ENCODE data around the gene SPAG5. TPM values are rescaled to one million over a fixed set of nuclear protein-coding genes. Genes with fewer than 3 reads are reported as not detected.

Gene SPAG5
- total RNA-seq, 4 donors from 2014 or later = 1.1 to 9.0 (median 4.7) TPM

DNA sequence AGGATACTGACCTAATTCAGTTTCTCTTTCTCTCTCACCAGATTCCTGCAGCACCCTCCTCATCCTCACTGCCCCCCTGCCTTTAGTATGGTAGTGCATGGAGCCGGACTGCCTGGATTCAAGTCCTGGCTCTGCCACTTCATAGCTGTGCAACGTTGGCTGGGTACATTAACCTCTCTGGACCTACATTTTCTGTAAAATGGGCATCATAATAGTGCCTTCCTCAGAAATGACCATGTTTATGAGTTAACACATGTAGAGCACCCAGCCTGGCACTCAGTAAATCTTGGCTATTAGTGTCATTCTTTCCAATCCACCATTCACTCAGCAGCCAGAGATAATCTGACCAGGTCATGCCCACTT, 53.7 kb downstream of the SPAG5 start:
- TF ChIP-seq, protein P1, sequence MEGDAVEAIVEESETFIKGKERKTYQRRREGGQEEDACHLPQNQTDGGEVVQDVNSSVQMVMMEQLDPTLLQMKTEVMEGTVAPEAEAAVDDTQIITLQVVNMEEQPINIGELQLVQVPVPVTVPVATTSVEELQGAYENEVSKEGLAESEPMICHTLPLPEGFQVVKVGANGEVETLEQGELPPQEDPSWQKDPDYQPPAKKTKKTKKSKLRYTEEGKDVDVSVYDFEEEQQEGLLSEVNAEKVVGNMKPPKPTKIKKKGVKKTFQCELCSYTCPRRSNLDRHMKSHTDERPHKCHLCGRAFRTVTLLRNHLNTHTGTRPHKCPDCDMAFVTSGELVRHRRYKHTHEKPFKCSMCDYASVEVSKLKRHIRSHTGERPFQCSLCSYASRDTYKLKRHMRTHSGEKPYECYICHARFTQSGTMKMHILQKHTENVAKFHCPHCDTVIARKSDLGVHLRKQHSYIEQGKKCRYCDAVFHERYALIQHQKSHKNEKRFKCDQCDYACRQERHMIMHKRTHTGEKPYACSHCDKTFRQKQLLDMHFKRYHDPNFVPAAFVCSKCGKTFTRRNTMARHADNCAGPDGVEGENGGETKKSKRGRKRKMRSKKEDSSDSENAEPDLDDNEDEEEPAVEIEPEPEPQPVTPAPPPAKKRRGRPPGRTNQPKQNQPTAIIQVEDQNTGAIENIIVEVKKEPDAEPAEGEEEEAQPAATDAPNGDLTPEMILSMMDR (IDR thresholded peaks at IDR 0.05; ENCODE audit: low read depth) = no peak

DNA sequence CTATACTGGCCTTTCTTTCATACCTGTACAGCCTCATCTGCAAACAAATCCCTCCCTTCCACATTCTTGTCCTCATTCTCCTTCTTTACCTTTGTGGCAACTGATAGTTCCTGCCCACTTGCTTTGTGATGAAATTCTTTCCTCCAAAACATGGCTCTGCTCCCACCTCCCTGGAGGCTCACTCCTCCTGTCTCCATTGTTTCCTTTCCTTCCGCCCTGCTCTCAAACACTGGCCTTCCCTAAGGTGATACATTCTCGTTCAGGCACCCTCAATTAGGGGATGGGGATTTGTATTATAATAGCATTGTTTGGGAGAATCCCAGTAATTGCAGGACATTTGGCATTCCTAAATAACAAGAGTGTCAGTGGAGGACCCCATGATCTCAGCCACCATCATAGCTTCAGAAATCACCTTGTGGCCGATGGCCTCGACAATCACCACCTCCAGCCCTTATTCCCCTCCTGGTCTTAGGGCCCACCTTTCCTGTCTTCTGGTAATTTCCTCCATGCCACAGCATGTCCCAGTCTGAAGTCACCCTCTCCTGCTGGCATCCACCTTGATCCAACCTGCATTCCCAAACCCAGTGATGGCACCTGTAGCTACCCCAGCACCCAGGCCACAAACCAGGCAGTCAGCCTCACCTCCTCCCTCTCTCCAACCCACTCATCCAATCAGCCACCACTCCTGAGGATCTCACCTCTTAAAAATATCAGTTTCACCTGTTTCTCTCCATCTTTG, 54.3 kb downstream of the SPAG5 start:
- TF ChIP-seq, protein P1 (IDR thresholded peaks at IDR 0.05; ENCODE audit: low read depth) = no peak

DNA sequence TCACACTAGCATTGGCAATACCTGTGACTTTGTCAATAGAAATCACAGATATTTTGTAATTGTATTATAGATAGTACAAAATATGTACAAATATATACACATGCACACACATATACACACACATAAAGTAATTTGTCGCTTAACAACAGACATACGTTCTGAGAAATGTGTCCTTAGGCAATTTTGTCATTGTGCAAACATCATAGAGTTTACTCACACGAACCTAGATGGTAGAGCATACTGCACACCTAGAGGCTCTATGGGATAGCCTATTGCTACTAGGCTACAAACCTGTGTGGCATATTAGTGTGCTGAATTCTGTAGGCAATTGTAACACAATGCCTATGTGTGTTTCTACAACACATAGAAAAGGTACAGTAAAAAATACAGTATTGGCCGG, 57.4 kb downstream of the SPAG5 start:
- TF ChIP-seq, protein P1 (IDR thresholded peaks at IDR 0.05; ENCODE audit: low read depth) = no peak

DNA sequence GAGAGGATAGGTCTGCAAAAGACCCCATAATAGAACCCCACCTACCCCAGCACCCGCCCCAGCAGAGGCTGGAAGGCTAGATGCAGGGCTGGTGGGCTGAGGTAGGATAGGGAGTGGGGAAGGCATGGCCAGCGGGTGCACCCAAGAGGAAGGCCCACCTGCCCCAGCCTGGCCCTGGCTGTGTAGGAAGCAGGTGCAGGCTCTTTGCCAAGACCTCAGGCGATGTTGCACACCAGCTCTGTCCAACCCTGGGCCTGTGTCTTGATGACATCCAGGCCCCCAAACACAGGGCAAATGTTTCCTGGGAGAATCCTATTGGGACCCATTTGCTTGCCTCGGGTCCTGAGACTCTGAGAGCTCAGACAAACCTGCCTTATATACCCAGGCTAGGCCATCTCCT, 58.6 kb downstream of the SPAG5 start:
- TF ChIP-seq, protein P1 (IDR thresholded peaks at IDR 0.05; ENCODE audit: low read depth) = no peak

DNA sequence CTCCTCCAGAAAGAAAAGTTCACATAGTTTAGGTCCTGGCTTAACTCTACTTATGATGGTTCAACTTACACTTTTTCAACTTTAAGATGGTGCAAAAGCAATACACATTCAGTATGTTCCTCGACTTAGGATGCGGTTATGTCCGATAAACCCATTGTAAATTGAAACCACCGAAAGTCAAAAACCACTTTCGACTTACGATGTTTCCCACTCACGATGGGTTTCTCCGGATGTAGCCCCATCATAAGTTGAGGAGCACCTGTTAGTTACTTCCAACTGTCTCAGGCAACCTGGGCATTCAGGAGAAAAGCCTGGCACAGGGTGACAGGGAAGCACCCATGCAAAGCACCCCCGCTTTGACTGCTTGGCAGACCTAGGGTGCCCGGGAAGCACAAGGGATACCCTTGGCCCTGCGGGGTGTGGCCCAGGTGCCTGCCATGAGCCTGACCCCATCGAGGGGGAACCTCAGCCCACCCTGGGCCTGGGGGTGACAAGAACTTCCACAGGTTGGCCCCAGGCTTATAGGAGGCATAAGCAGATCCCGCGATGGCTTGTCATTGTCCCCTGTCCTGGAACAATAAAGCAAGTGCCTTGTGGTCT, 60.4 kb downstream of the SPAG5 start:
- TF ChIP-seq, protein P1 (IDR thresholded peaks at IDR 0.05; ENCODE audit: low read depth) = no peak

DNA sequence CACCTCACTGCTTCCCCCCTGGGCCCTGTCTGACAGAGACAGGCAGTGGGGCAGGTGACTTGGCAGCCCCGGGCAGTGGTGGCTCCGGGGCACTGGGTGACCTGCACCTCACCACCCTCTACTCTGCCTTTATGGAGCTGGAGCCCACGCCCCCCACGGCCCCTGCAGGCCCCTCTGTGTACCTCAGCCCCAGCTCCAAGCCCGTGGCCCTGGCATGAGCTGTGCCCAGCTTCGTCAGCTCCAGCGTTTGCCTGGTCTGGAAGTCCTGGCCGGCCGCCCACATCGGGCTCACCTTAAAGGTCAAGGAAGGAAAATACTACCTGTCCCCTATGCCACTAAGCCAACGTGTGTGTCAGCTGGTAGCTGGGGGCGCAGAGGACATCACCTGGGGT, 61.6 kb downstream of the SPAG5 start:
- TF ChIP-seq, protein P1 (IDR thresholded peaks at IDR 0.05; ENCODE audit: low read depth) = no peak

DNA sequence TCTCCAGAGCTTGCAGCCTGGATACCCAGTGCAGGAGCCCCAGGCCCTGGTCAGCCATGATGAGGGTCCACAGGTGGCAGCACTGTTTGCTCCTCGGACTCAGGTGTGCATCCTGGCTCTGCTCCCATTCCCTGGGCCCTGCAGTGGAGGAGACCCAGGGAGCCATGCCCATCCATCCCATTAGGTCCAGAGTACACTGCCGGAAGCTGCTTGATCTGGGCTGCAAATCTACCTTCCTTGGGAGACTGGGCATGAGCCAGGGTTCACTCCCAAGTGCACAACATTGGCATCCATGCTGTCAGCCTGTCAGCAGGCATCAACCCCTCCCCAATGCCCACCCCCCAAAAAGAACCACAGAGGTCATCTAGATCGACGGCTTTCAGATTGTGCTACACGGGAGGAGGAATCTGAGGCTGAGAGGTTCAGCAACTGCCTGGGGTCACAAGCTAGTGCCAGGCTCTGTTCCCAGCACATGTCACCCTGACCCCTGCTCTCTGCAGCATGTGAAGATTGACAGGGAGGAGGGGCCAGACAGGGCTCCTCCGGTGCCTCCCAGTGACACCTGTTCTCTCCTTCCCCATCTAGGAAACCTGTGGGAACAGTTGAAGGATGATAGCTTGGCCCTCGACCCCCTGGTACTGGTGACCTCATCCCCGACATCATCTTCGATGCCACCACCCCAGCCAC, 62.1 kb downstream of the SPAG5 start:
- TF ChIP-seq, protein P1 (IDR thresholded peaks at IDR 0.05; ENCODE audit: low read depth) = no peak
